HG03064 (cell line): ENCODE measurements around the gene LAG3.
"Not testable (repeated sequence)": the region's sequence is repeated elsewhere in the genome, so short reads cannot be mapped to it uniquely, and the experiment has no call there.

Source experiments
- ATAC-seq: cut with Tn5 transposase; IDR thresholded peaks from one replicate; pipeline ENCODE4 v1.9.1; 2021; ENCODE audit warnings: low read depth; ENCODE audit not compliant: unreplicated experiment

LAG3 gene

DNA sequence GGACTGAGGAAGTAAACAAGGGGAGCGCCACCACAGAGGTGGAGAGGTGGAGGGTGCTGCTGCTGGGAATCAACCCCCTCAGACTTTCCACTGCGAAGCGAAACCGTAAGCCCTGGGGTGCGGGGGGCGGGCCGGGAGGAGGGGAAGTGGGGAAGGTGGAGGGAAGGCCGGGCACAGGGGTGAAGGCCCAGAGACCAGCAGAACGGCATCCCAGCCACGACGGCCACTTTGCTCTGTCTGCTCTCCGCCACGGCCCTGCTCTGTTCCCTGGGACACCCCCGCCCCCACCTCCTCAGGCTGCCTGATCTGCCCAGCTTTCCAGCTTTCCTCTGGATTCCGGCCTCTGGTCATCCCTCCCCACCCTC is at the start of gene LAG3:
TSS of gene LAG3 (plus strand) at position 190 of the 365 bp plus-strand sequence. CDS start 333 bp downstream, outside the sequence.
- no peak for ATAC-seq

- ATAC-seq: no peak
Observed at GRCh38 chr12:6722863-6723262, 49.5 kb upstream of the LAG3 start.

- peak; percentile 92 for ATAC-seq
Observed at GRCh38 chr12:6723607-6724408, 48.5 kb upstream of the LAG3 start, which contains the start of gene COPS7A. Gene COPS7A, plus strand, starts transcription at chr12:6724046. Its CDS starts 611 bp downstream, at chr12:6724657.

GRCh38 chr12:6724409-6724797 is 47.9 kb upstream of the LAG3 start:
- ATAC-seq: no peak

- ATAC-seq: no peak
Observed at GRCh38 chr12:6725350-6725749, 47.0 kb upstream of the LAG3 start.

- no peak for ATAC-seq
Observed at GRCh38 chr12:6729186-6729585, 43.1 kb upstream of the LAG3 start.

DNA sequence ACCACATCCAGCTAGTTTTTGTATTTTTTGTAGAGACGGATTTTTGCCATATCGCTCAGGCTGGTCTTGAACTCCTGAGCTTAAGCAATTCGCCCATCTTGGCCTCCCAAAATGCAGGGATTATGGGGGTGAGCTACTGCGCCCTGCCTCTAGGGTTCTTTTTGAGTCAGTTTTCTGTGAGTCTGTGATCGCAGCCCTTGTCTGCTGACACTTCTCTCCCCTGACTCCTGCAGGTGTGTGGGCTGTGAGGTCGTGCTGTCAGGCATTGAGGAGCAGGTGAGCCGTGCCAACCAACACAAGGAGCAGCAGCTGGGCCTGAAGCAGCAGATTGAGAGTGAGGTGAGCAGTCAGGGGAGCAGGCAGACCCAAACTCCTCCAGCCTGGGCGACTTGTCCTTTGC is 42.2 kb upstream of the LAG3 start:
- ATAC-seq: no peak

- ATAC-seq: no peak
Observed at GRCh38 chr12:6734506-6735387, 37.6 kb upstream of the LAG3 start.

DNA sequence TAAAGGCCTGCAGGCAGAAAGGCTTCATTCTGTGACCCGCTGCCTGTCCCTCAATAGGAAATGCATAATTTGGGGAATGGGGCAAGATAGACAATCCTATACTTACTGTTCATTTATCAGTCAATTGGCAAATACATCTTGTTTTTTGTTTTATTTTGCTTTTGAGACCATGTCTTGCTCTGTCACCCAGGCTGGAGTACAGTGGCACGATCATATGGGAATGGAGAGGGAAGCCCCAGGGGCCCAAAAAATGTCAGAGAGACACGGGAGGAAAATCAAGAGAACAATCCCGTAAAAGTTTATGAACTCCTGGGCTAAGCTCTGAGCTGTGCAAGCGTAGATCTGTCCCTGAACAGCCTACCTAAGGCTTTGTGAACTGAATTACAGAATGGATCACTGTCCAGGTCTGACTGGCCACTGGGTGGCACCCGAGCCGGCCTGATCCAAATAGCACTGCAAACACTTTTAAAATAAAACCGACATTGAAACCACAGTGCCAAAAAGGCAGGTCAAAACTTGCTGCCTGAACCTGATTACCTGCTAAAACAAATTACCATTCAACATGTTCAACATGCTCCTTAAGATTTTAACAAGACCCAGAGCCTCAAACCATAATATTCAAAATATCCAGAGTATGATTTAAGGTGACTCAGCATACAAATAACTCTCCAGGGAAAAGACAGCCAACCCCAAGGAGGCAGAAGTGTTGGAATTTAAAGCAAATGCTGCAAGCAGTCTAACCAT is 36.7 kb upstream of the LAG3 start:
- ATAC-seq: no peak

- ATAC-seq: no peak
Observed at GRCh38 chr12:6736754-6737153, 35.6 kb upstream of the LAG3 start.

DNA sequence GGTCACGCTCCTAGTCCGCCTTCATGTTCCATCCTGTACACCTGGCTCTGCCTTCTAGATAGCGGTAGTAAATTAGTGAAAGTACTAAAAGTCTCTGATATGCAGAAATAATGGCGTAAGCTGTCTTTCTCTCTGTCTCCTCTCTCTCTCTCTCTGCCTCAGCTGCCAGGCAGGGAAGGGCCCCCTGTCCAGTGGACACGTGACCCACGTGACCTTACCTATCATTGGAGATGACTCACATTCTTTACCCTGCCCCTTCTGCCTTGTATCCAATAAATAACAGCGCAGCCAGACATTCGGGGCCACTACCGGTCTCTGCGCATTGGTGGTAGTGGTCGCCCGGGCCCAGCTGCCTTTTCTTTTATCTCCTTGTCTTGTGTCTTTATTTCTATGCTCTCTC is 30.2 kb upstream of the LAG3 start:
- ATAC-seq: not testable (repeated sequence)

DNA sequence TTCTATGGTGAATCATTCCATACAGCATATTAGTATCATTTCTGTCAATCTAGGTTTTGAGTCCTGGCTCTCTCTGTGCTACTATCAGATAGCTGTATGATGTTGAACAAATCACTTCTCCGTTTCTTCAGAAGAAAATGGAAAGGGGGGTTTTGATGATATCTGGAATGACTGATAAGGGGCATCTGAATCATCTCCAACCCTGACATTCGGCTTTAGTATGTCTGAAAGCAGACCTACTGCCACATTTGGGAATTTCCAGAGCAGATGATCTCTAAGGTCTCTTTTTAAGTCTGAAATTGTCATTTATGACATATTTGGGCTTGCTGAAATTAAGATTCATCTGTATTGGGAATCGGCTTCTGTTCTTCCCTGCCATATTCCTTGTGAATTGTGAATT is 29.5 kb upstream of the LAG3 start:
- no peak for ATAC-seq

GRCh38 chr12:6743300-6743699 is 29.0 kb upstream of the LAG3 start:
- ATAC-seq: not testable (repeated sequence)

DNA sequence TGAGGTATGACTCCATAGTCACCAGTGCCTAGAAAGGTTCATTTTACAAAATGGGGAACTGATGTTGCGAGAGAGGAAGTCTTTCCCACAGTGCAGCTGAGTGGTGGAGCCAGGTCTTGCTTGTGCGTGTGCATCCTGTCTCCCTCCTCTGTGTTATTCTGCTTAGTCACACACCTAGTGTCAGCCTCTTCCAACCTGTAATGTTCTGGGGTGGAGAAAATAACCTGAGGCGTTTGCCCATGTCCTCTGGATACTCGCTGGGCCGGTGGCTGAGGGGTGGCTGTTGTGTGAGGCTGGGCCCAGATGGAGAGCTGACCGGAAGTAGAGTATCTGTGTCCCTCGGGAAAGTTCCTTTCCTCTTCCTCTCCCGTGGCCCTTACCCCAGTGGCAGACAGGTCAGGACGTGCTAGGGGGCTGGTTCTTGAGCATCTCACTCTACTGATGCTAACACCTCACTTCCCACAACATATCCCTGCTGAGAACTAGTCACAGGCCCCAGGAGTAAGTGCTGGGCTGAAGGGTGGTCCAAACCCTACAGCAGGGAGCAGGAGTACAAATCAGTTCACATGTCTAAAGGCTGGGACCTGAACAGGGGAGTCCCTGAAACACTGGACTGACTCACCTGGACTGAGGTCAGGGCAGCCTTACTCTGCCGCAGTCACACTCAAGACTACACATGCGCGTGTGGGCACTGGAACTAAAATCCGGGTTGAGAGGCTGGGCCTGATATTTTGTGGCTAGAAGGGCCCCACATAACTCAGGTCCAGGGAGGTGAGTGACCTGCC is 26.4 kb upstream of the LAG3 start:
- no peak for ATAC-seq

DNA sequence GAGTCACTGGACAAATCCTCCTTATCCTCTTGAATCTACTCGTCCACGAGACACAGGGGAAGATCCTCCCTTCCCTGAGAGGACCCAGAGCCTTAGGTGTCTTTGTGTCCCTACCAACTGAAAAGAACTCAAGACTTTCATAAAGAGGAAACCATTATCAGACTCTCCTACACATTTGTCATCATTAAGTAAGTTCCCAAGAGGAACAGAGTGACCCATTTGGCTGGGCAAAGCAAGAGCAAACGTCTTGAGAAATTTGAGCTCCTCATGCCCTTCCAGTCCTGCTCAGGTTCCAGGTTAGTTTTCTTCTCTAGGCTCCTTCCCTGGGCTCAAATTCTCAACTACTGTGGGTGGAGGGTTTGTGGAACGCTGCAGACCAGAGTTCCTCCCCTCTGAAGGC is 25.1 kb upstream of the LAG3 start:
- no peak for ATAC-seq

- ATAC-seq: no peak
Observed at GRCh38 chr12:6748761-6749160, 23.6 kb upstream of the LAG3 start.

GRCh38 chr12:6750506-6750905 is 21.8 kb upstream of the LAG3 start:
- no peak for ATAC-seq

GRCh38 chr12:6751767-6752166 is 20.6 kb upstream of the LAG3 start:
- no peak for ATAC-seq

DNA sequence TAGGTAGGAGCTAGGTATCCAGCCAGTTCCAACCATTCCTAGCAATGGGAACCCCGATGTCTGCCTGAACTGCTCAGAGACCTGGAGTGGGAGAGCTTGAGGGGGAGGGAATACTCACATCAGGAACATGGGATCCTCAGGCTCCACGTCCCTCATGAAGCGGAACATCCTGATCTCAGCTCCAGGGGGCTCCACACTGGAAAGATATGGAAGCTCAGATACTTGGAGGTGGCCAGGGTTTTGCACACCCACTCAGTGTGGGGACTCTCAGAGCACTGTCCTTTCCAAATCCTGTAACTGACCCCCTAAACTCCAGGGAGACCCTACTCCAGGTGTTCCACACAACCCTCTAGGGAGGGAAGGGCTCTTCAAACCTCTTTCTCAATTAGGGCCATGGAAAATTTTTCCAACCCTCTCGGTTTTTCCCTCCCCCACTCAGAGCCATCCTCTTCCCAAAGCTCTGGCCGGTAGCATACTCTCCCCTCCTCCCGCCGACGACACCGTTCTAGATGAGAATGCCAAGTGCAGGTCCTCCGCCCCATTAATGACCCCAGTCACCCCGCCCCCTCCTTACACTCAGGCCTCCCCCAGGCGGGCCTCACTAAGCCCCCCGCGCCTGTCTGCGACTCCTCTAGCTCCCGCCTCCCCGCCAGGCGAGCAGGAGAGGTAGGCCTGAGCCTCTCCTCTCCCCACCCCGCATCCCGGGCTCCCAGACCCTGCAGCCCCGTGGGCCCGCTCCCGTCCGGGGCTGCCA is 20.0 kb upstream of the LAG3 start:
- peak; percentile 20 for ATAC-seq
